GM12878 (cell line): ENCODE data around the gene DBX2. TPM values are rescaled to one million over a fixed set of nuclear protein-coding genes. Genes with fewer than 3 reads are reported as not detected.

Source experiments
- ATAC-seq: fragments of 200-7000 bp; cut with Tn5 transposase; 3 replicates; pipeline ENCODE4 v1.9.1; 2020; ENCODE audit warnings: mild to moderate bottlenecking, moderate library complexity
- BruUV-seq: library from RNA; stranded (reverse); fragments of 400-500 nt; replicated peaks from 2 replicates; lab custom pipeline; 2021; lab: Mats Ljungman, UMichigan
- CTCF ChIA-PET: fragments of 300-600 bp; sonication (Branson Sonifier 250); formaldehyde crosslinking; extraction: SDS; loops from one replicate; lab custom pipeline; 2021; ENCODE audit warnings: inconsistent platforms; lab: Yijun Ruan, JAX
- POLR2A ChIA-PET: fragments of 350-600 bp; formaldehyde crosslinking; extraction: SDS; loops from one replicate; lab custom pipeline; 2021; ENCODE audit warnings: inconsistent platforms; lab: Charles Lee
- RAD21 ChIA-PET: fragments of 300-600 bp; sonication (Branson Sonifier 250); formaldehyde crosslinking; loops from one replicate; lab custom pipeline; 2023; ENCODE audit warnings: antibody characterized with exemption; ENCODE audit not compliant: unreplicated experiment; lab: Charles Lee
- SMC1A ChIA-PET: fragments of 300-600 bp; sonication (Branson Sonifier 250); formaldehyde crosslinking; loops from one replicate; lab custom pipeline; 2023; ENCODE audit not compliant: unreplicated experiment, uncharacterized antibody; lab: Charles Lee
- DNase-seq: peaks from one replicate; pipeline ENCODE4 v3.0.0-alpha.2; 2011; ENCODE audit warnings: low read depth, low spot score
- FAIRE-seq: peaks from 3 replicates; lab custom pipeline; 2011; peaks lifted over from hg19 to GRCh38; lab: Jason Lieb, UNC
- H2AFZ ChIP-seq: 2 replicates; pipeline ENCODE4 v1.6.0; 2011; ENCODE audit warnings: low read depth, low read length, control low read depth; ENCODE audit not compliant: control insufficient read depth
- H3K27ac ChIP-seq: 2 replicates; pipeline ENCODE4 v1.5.1; 2011; ENCODE audit warnings: control low read depth; ENCODE audit not compliant: control insufficient read depth, insufficient read depth
- H3K27me3 ChIP-seq, 2 experiments: replicated peaks in 1 of 2; 2 replicates each; pipeline versions ENCODE4 v1.6.0 to v1.6.1; 2011; ENCODE audit warnings: low read length in 1 of 2; ENCODE audit not compliant: control insufficient read depth in 2 of 2, insufficient read depth in 2 of 2
- H3K36me3 ChIP-seq, 2 experiments: 2 replicates each; pipeline ENCODE4 v1.5.1; 2011; ENCODE audit warnings: low read length in 1 of 2; ENCODE audit not compliant: control insufficient read depth in 2 of 2, insufficient read depth in 2 of 2
- H3K4me1 ChIP-seq: 2 replicates; pipeline ENCODE4 v1.6.1; 2011; ENCODE audit warnings: mild to moderate bottlenecking, low read length, moderate library complexity, mixed read lengths; ENCODE audit not compliant: control insufficient read depth, insufficient read depth
- H3K4me2 ChIP-seq: 2 replicates; pipeline ENCODE4 v1.6.0; 2011; ENCODE audit warnings: control low read depth; ENCODE audit not compliant: control insufficient read depth, insufficient read depth
- H3K4me3 ChIP-seq: fragments of 200-600 bp; sonication (generic); 2 replicates; pipeline ENCODE4 v1.5.1; 2016
- H3K79me2 ChIP-seq: 2 replicates; pipeline ENCODE4 v1.6.0; 2011; ENCODE audit warnings: low read length; ENCODE audit not compliant: control insufficient read depth, insufficient read depth
- H3K9ac ChIP-seq: 2 replicates; pipeline ENCODE4 v1.8.0; 2011; ENCODE audit warnings: low read length, control low read depth, mixed read lengths; ENCODE audit not compliant: control insufficient read depth, insufficient read depth
- H3K9me3 ChIP-seq: replicated peaks from 3 replicates; pipeline ENCODE4 v1.5.1; 2011; ENCODE audit warnings: mild to moderate bottlenecking, low read length; ENCODE audit not compliant: control insufficient read depth, insufficient read depth
- H4K20me1 ChIP-seq: 2 replicates; pipeline ENCODE4 v1.6.0; 2011; ENCODE audit not compliant: control insufficient read depth, insufficient read depth
- CBX5 ChIP-seq: sonication (generic); IDR thresholded peaks from 2 replicates; pipeline ENCODE4 v1.6.1; 2016; ENCODE audit warnings: low read depth, moderate library complexity, mild to moderate bottlenecking, inconsistent platforms
- CHD4 ChIP-seq: fragments of 200-600 bp; sonication (generic); IDR thresholded peaks from 2 replicates; pipeline ENCODE4 v1.6.1; 2016; ENCODE audit warnings: mild to moderate bottlenecking
- EP300 ChIP-seq, 2 experiments: fragments of 150-350 bp in 1 of 2; IDR thresholded peaks; 2 replicates each; pipeline ENCODE4 v1.6.1; 2011 to 2012; ENCODE audit warnings: low read depth in 2 of 2, low read length in 2 of 2, borderline replicate concordance in 1 of 2, improper control_type of control experiment in 1 of 2, inconsistent platforms in 1 of 2; ENCODE audit not compliant: control insufficient read depth in 1 of 2
- ETV6 ChIP-seq, 2 experiments: fragments of 450-650 bp in 1 of 2; IDR thresholded peaks in 1 of 2; conservative IDR thresholded peaks in 1 of 2; 2 replicates each; pipeline ENCODE4 v1.6.1; 2014; ENCODE audit warnings: antibody characterized with exemption in 1 of 2, borderline replicate concordance in 1 of 2, low read depth in 1 of 2, mild to moderate bottlenecking in 1 of 2, moderate library complexity in 1 of 2
- EZH2 ChIP-seq: IDR thresholded peaks from 2 replicates; pipeline ENCODE4 v1.6.1; 2012; ENCODE audit warnings: low read depth, mild to moderate bottlenecking, control low read depth, inconsistent platforms, low read length, borderline replicate concordance; ENCODE audit not compliant: control insufficient read depth
- HDAC6 ChIP-seq: fragments of 200-600 bp; sonication (generic); IDR thresholded peaks from one replicate; pipeline ENCODE4 v1.8.0; 2017; ENCODE audit warnings: antibody characterized with exemption; ENCODE audit not compliant: unreplicated experiment
- NBN ChIP-seq: fragments of 450-650 bp; IDR thresholded peaks from 2 replicates; pipeline ENCODE4 v1.6.1; 2016
- NFYA ChIP-seq: IDR thresholded peaks from 2 replicates; pipeline ENCODE4 v1.6.1; 2011; ENCODE audit warnings: low read depth, mild to moderate bottlenecking, low read length, improper control_type of control experiment, borderline replicate concordance
- POU2F2 ChIP-seq: IDR thresholded peaks from 3 replicates; pipeline ENCODE4 v1.6.1; 2011; ENCODE audit warnings: low read depth, mild to moderate bottlenecking, low read length, borderline replicate concordance
- RELA ChIP-seq: fragments of 450-650 bp; IDR thresholded peaks from 2 replicates; pipeline ENCODE4 v1.8.0; 2014; ENCODE audit warnings: borderline replicate concordance; ENCODE audit not compliant: partially characterized antibody
- TCF7 ChIP-seq: IDR thresholded peaks from 2 replicates; pipeline ENCODE4 v1.6.1; 2014; ENCODE audit warnings: antibody characterized with exemption, borderline replicate concordance
- YY1 ChIP-seq: IDR thresholded peaks from 2 replicates; pipeline ENCODE4 v1.6.1; 2011; ENCODE audit warnings: low read depth, mild to moderate bottlenecking, low read length
- ZNF207 ChIP-seq: fragments of 450-650 bp; IDR thresholded peaks from 2 replicates; pipeline ENCODE4 v1.6.1; 2014; ENCODE audit warnings: antibody characterized with exemption, mild to moderate bottlenecking, borderline replicate concordance
- WGBS: methylation state at CpG from one replicate; pipeline ENCODE4 v1.1.6; 2016; ENCODE audit warnings: low lambda C conversion rate; ENCODE audit not compliant: insufficient replicate concordance, insufficient coverage; ENCODE audit errors: missing lambda C conversion rate; 5-methylcytosine and 5-hydroxymethylcytosine counted together
- in situ Hi-C: fragments of 300-500 bp; cut with MboI; formaldehyde crosslinking; loops from 9 replicates; pipeline ENCODE4 v1.14.3; 2018; ENCODE audit warnings: mixed read lengths
- intact Hi-C: fragments of 100-400 bp; cut with micrococcal nuclease; formaldehyde crosslinking; loops from one replicate; pipeline ENCODE4 v1.14.2; 2022; ENCODE audit not compliant: unreplicated experiment
- polyA plus RNA-seq, 11 experiments: library from polyadenylated mRNA; depleted of rRNA in 4 of 11; unstranded in 6 of 11; stranded (reverse) in 5 of 11; fragments of >200 nt; fragmentation: Nextera tagmentation in 4 of 11; fragmentation: Illumina TruSeq in 1 of 11; extraction: Ambion mirVana in 4 of 11; extraction: Trizol in 1 of 11; gene quantifications; 1 replicate in 1 of 11; 2 replicates in 10 of 11; pipeline versions ENCODE4 v1.2.1 to v1.2.3, GENCODE V29; 2011 to 2016; ENCODE audit warnings: inconsistent platforms in 2 of 11, missing spikeins in 2 of 11, low read depth in 1 of 11
- total RNA-seq, 4 experiments: library from RNA; depleted of rRNA in 3 of 4; stranded (reverse); fragments of >200 nt in 3 of 4; fragmentation: Illumina TruSeq in 1 of 4; extraction: Trizol in 1 of 4; gene quantifications; 2 replicates each; pipeline versions ENCODE4 v1.2.1 to v1.2.3, GENCODE V29; 2013 to 2021

The DBX2 gene
- total and polyA plus RNA-seq, 10 of the 15 experiments (the other 5 are each of a cell fraction or from before 2014, with no cell fraction given), result not detected

GRCh38 chr12:45051572-45052125, 750 bp upstream of the DBX2 start:
- Histone ChIP-seq H3K9ac (no peak overlapping the region), H4K20me1 (no peaks in the 10 kb centered on the region), H3K27me3 (peaks cover 0 to 4% of the 10 kb centered on the region in 2 experiments; a peak in 3 of 4 replicates), H3K4me2 (no peak overlapping the region), H3K4me3 (no peak overlapping the region), H2AFZ (no peak overlapping the region), H3K36me3 (no peaks in the 10 kb centered on the region), H3K79me2 (no peaks in the 10 kb centered on the region), H3K9me3 (no peaks in the 10 kb centered on the region), H3K27ac (no peak overlapping the region), H3K4me1 (no peaks in the 10 kb centered on the region)
- 40% methylated on average over 16 of the region's 17 CpGs for WGBS
- DNase-seq (no peak), FAIRE-seq (no peak), ATAC-seq (no peak)
- ChIA-PET CTCF (no interaction called here), POLR2A (no interaction called here), SMC1A (no interaction called here), RAD21 (no interaction called here)
- BruUV-seq, result no TSS peak
- intact Hi-C loops (no loop called here), in situ Hi-C loops (no loop called here)
- TF ChIP-seq EZH2 (no peak), NBN (no peak), TCF7 (no peak), ETV6 (conservative IDR thresholded peaks at IDR 0.05 in 1 of 2, IDR thresholded peaks at IDR 0.05 in 1 of 2; ENCODE audit: borderline replicate concordance in 1 of 2, low read depth in 1 of 2) (no peak), ZNF207 (no peak)

DNA sequence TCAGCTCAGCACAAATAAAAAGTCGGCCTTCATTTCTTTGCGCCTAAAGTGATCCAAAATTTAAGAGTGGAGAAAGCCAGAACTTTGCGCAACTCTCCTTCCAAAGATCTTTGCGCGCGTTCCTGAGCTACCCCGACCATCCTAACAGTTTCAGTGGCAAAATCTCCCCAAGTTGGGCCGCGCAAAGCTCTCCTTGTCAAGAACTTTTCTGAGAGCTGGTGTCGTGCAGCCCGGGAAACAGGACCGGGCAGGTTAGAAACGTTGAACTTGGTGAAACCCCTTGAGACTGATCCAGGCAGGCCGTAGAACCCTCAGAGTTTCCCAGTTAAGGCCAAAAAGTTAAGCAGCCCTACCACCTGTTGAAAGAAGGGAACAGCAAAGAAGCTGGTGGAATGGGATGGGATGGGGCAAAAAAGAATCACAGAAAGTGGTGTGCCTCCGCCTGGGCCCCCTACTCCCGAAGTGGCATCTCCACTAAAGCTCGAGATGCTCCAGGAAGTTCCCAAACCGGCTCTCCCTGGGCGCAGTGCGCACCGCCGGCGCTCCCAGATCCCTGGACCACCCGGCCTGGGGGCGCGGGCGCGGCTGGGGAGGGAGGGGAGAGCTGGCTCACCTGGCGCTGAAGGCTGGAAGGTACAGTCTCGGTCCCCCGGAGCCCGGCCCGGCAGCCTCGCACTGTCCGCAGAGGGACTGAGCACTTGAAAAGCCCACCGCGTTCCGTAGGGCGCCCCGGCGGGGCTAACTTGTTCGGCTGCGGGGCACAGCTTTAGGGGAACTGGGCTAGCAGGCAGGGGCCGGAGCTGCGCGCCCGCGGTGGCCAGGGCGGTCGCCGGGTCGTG, 768 bp downstream of the DBX2 start:
- Histone ChIP-seq H4K20me1 (no peaks in the 10 kb centered on the region), H3K27ac (no peak overlapping the region), H3K36me3 (no peaks in the 10 kb centered on the region), H3K4me3 (no peak overlapping the region), H3K79me2 (no peaks in the 10 kb centered on the region), H3K9me3 (no peaks in the 10 kb centered on the region), H2AFZ (no peak overlapping the region), H3K27me3 (peaks cover 0 to 4% of the 10 kb centered on the region in 2 experiments; a peak in 3 of 4 replicates), H3K4me2 (no peak overlapping the region), H3K9ac (no peak overlapping the region), H3K4me1 (no peaks in the 10 kb centered on the region)
- FAIRE-seq (no peak), DNase-seq (no peak), ATAC-seq (no peak)
- WGBS, result 47% methylated on average over 52 of the region's 52 CpGs
- POLR2A ChIA-PET, result no interaction called here
- in situ Hi-C loops (no loop called here), intact Hi-C loops (no loop called here)
- RAD21 ChIA-PET, result no interaction called here
- SMC1A ChIA-PET, result no interaction called here
- no TSS peak for BruUV-seq
- TF ChIP-seq EP300 (IDR thresholded peaks at IDR 0.05; ENCODE audit: borderline replicate concordance in 1 of 2, control insufficient read depth in 1 of 2, low read depth in 2 of 2, low read length in 2 of 2) (no peak), YY1 (no peak), RELA (no peak), CHD4 (no peak), HDAC6 (no peak), POU2F2 (no peak), NFYA (no peak), CBX5 (no peak), TCF7 (no peak), NBN (no peak)
- CTCF ChIA-PET, result no interaction called here
